SK-N-SH treated with all-trans-retinoic acid at 6 μM for 48 hours (cell line): Measurements from ENCODE around the gene HNRNPA3.

Source experiments
- ATAC-seq: fragments of 200-7000 bp; cut with Tn5 transposase; 3 replicates; pipeline ENCODE4 v1.9.1; 2020; ENCODE audit warnings: mild to moderate bottlenecking, moderate library complexity
- ARNTL ChIP-seq: fragments of 450-650 bp; formaldehyde crosslinking; IDR thresholded peaks from 2 replicates; pipeline ENCODE4 v1.5.0; 2020; ENCODE audit warnings: low read depth, mild to moderate bottlenecking, moderate library complexity, borderline replicate concordance
- BACH2 ChIP-seq: fragments of 250-450 bp; sonication (Bioruptor Pico); IDR thresholded peaks from 2 replicates; pipeline ENCODE4 v1.9.0; 2021; ENCODE audit warnings: mild to moderate bottlenecking, borderline replicate concordance
- CREB5 ChIP-seq: fragments of 250-450 bp; sonication (Bioruptor Pico); IDR thresholded peaks from 2 replicates; pipeline ENCODE4 v1.5.1; 2020; ENCODE audit warnings: low read depth, mild to moderate bottlenecking, moderate library complexity
- CSDC2 ChIP-seq: fragments of 250-450 bp; sonication (Bioruptor Pico); IDR thresholded peaks from 2 replicates; pipeline ENCODE4 v1.5.0; 2020; ENCODE audit warnings: mild to moderate bottlenecking, moderate library complexity
- CSRNP3 ChIP-seq: fragments of 250-450 bp; sonication (Bioruptor Pico); IDR thresholded peaks from 2 replicates; pipeline ENCODE4 v1.5.1; 2021; ENCODE audit warnings: mild to moderate bottlenecking, moderate library complexity
- ESRRG ChIP-seq: fragments of 250-450 bp; sonication (Bioruptor Pico); IDR thresholded peaks from 2 replicates; pipeline ENCODE4 v1.6.1; 2021; ENCODE audit warnings: mild to moderate bottlenecking
- GLIS3 ChIP-seq: fragments of 250-450 bp; sonication (Bioruptor Pico); IDR thresholded peaks from 2 replicates; pipeline ENCODE4 v1.5.0; 2020; ENCODE audit warnings: mild to moderate bottlenecking, moderate library complexity
- ISL1 ChIP-seq: fragments of 250-450 bp; sonication (Bioruptor Pico); IDR thresholded peaks from 2 replicates; pipeline ENCODE4 v2.1.2; 2022; ENCODE audit warnings: mild to moderate bottlenecking, moderate library complexity
- OSR1 ChIP-seq: fragments of 250-450 bp; sonication (Bioruptor Pico); IDR thresholded peaks from 2 replicates; pipeline ENCODE4 v1.8.0; 2022; ENCODE audit warnings: moderate library complexity, mild to moderate bottlenecking, inconsistent platforms
- PATZ1 ChIP-seq: fragments of 250-450 bp; sonication (Bioruptor Pico); IDR thresholded peaks from 2 replicates; pipeline ENCODE4 v1.8.0; 2020; ENCODE audit warnings: mild to moderate bottlenecking, moderate library complexity, borderline replicate concordance
- POU6F1 ChIP-seq: fragments of 250-450 bp; sonication (Bioruptor Pico); IDR thresholded peaks from 2 replicates; pipeline ENCODE4 v1.8.0; 2021; ENCODE audit warnings: low read depth, mild to moderate bottlenecking, moderate library complexity, borderline replicate concordance
- PPARA ChIP-seq: fragments of 250-450 bp; sonication (Bioruptor Pico); IDR thresholded peaks from 2 replicates; pipeline ENCODE4 v1.5.0; 2020; ENCODE audit warnings: mild to moderate bottlenecking, borderline replicate concordance
- RARB ChIP-seq: fragments of 250-450 bp; sonication (Bioruptor Pico); IDR thresholded peaks from 2 replicates; pipeline ENCODE4 v1.8.0; 2021; ENCODE audit warnings: mild to moderate bottlenecking, moderate library complexity
- SNAI2 ChIP-seq: fragments of 250-450 bp; sonication (Bioruptor Pico); IDR thresholded peaks from 2 replicates; pipeline ENCODE4 v1.5.0; 2020; ENCODE audit warnings: mild to moderate bottlenecking, moderate library complexity
- TCF4 ChIP-seq: fragments of 250-450 bp; sonication (Bioruptor Pico); IDR thresholded peaks from 2 replicates; pipeline ENCODE4 v1.8.0; 2021; ENCODE audit warnings: mild to moderate bottlenecking, moderate library complexity, borderline replicate concordance
- TSHZ2 ChIP-seq: fragments of 250-450 bp; sonication (Bioruptor Pico); IDR thresholded peaks from 2 replicates; pipeline ENCODE4 v1.5.0; 2020; ENCODE audit warnings: mild to moderate bottlenecking, moderate library complexity
- ZC3H10 ChIP-seq: fragments of 250-450 bp; sonication (Bioruptor Pico); IDR thresholded peaks from 2 replicates; pipeline ENCODE4 v1.5.1; 2021; ENCODE audit warnings: mild to moderate bottlenecking, moderate library complexity
- ZFP3 ChIP-seq: fragments of 250-450 bp; sonication (Bioruptor Pico); IDR thresholded peaks from 2 replicates; pipeline ENCODE4 v1.5.0; 2020; ENCODE audit warnings: mild to moderate bottlenecking, moderate library complexity
- ZFP30 ChIP-seq: fragments of 450-650 bp; formaldehyde crosslinking; IDR thresholded peaks from 2 replicates; pipeline ENCODE4 v1.5.0; 2022; ENCODE audit warnings: mild to moderate bottlenecking, moderate library complexity
- ZNF70 ChIP-seq: fragments of 450-650 bp; formaldehyde crosslinking; IDR thresholded peaks from 2 replicates; pipeline ENCODE4 v1.5.0; 2020; ENCODE audit warnings: mild to moderate bottlenecking, moderate library complexity
- ZNF8 ChIP-seq: fragments of 450-650 bp; formaldehyde crosslinking; IDR thresholded peaks from 2 replicates; pipeline ENCODE4 v1.5.0; 2020; ENCODE audit warnings: mild to moderate bottlenecking, moderate library complexity

HNRNPA3 gene

DNA sequence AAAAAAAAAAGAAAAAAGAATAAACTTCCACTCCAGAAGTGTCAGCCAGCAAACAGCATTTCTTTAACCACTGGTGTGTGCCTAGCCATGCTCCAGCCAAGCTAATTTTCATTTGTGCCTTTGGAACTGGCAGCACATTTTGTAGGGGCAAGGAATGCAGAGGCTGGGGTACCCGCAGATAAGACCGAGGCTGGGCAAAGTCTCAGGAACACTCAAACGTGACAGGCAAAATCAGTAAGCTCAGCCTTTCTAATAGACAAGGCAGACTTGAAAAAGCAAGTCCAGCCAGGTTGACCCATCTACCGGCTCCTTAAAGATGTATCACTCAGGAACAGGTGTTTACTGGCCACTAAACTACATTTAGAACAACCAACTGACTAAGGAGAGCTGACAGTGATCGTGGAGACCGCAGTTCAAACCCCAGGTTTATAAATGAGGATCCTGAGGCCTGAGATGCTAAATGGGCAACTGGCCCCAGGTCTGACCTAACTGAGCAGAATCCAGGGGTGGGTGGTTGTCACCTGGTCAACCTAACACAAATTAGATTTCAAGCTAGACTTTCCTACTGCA lies 35.2 kb downstream of the HNRNPA3 start:
- no peak for ATAC-seq
- TF ChIP-seq PPARA (CRISPR knock-in tag) (no peak), ZFP3 (no peak), ZNF70 (CRISPR knock-in tag) (no peak)
- TF ChIP-seq, all 23 proteins: peak for 0

- no peak for TF ChIP-seq ZC3H10
- TF ChIP-seq ZNF70 (CRISPR knock-in tag): no peak
- TF ChIP-seq GLIS3 (CRISPR knock-in tag): no peak
- TF ChIP-seq CREB5 (CRISPR knock-in tag): no peak
- TF ChIP-seq ZNF8: no peak
- TF ChIP-seq ESRRG (CRISPR knock-in tag): no peak
Observed at GRCh38 chr2:177249038-177249437, 36.4 kb downstream of the HNRNPA3 start.

GRCh38 chr2:177250461-177250860 lies 37.9 kb downstream of the HNRNPA3 start:
- TF ChIP-seq ZNF70 (CRISPR knock-in tag) (no peak), SNAI2 (CRISPR knock-in tag) (no peak), ZNF8 (no peak), OSR1 (CRISPR knock-in tag) (no peak), CSRNP3 (CRISPR knock-in tag) (no peak), PATZ1 (CRISPR knock-in tag) (no peak), CREB5 (CRISPR knock-in tag) (no peak), PPARA (CRISPR knock-in tag) (no peak), POU6F1 (CRISPR knock-in tag) (no peak), BACH2 (CRISPR knock-in tag) (no peak), ISL1 (CRISPR knock-in tag) (no peak), ARNTL (CRISPR knock-in tag) (no peak), CSDC2 (no peak), TSHZ2 (no peak)
- no peak for ATAC-seq

More at GRCh38 chr2:177249038-177249437, 36.4 kb downstream of the HNRNPA3 start:
- no peak for ATAC-seq

- no peak for ATAC-seq
- no peak for TF ChIP-seq ZFP30
- no peak for TF ChIP-seq BACH2 (CRISPR knock-in tag)
- TF ChIP-seq ZC3H10: no peak
- no peak for TF ChIP-seq TCF4
- TF ChIP-seq RARB: no peak
- no peak for TF ChIP-seq CREB5 (CRISPR knock-in tag)
- no peak for TF ChIP-seq OSR1 (CRISPR knock-in tag)
- TF ChIP-seq ZFP3: no peak
- no peak for TF ChIP-seq SNAI2 (CRISPR knock-in tag)
- TF ChIP-seq ISL1 (CRISPR knock-in tag): no peak
- no peak for TF ChIP-seq GLIS3 (CRISPR knock-in tag)
- no peak for TF ChIP-seq ZNF8
- TF ChIP-seq CSRNP3 (CRISPR knock-in tag): no peak
Observed at GRCh38 chr2:177251165-177251542, 38.6 kb downstream of the HNRNPA3 start.
